ENCODE results near the gene SIM1. TPM values are rescaled to one million over a fixed set of nuclear protein-coding genes. Genes with fewer than 3 reads are reported as not detected.

Gene SIM1
- total and polyA plus RNA-seq, 2 of the 8 experiments (the other 6 are each of a cell fraction or from before 2014, with no cell fraction given), result 0.02 to 0.39 TPM

DNA sequence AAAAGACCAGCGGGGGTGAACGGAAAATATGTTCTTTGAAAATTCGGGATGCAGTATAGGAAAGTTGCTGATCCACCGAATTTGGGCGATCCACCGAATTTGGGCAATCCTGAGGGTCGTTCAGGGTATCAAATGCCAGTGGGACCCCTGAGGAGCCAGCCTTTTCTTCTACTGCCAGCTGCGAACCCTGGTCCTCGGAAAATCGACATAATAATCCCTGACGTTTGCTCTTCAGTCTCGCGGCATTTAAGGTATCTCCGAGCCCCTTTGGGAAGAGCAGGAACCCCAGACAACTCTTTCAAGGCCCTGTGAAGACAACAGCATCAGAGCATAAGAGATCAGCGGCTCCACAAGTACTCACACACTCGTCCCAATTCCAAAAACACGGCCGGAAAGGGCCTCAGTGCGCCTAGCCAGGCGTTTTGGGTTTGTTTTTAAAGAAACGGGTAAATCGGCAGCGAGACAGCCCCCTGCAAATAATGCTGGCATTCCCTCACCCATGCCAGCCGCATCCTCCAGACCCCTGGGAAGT, 1.0 kb downstream of the SIM1 start (continued):
- TF ChIP-seq, protein P1, sequence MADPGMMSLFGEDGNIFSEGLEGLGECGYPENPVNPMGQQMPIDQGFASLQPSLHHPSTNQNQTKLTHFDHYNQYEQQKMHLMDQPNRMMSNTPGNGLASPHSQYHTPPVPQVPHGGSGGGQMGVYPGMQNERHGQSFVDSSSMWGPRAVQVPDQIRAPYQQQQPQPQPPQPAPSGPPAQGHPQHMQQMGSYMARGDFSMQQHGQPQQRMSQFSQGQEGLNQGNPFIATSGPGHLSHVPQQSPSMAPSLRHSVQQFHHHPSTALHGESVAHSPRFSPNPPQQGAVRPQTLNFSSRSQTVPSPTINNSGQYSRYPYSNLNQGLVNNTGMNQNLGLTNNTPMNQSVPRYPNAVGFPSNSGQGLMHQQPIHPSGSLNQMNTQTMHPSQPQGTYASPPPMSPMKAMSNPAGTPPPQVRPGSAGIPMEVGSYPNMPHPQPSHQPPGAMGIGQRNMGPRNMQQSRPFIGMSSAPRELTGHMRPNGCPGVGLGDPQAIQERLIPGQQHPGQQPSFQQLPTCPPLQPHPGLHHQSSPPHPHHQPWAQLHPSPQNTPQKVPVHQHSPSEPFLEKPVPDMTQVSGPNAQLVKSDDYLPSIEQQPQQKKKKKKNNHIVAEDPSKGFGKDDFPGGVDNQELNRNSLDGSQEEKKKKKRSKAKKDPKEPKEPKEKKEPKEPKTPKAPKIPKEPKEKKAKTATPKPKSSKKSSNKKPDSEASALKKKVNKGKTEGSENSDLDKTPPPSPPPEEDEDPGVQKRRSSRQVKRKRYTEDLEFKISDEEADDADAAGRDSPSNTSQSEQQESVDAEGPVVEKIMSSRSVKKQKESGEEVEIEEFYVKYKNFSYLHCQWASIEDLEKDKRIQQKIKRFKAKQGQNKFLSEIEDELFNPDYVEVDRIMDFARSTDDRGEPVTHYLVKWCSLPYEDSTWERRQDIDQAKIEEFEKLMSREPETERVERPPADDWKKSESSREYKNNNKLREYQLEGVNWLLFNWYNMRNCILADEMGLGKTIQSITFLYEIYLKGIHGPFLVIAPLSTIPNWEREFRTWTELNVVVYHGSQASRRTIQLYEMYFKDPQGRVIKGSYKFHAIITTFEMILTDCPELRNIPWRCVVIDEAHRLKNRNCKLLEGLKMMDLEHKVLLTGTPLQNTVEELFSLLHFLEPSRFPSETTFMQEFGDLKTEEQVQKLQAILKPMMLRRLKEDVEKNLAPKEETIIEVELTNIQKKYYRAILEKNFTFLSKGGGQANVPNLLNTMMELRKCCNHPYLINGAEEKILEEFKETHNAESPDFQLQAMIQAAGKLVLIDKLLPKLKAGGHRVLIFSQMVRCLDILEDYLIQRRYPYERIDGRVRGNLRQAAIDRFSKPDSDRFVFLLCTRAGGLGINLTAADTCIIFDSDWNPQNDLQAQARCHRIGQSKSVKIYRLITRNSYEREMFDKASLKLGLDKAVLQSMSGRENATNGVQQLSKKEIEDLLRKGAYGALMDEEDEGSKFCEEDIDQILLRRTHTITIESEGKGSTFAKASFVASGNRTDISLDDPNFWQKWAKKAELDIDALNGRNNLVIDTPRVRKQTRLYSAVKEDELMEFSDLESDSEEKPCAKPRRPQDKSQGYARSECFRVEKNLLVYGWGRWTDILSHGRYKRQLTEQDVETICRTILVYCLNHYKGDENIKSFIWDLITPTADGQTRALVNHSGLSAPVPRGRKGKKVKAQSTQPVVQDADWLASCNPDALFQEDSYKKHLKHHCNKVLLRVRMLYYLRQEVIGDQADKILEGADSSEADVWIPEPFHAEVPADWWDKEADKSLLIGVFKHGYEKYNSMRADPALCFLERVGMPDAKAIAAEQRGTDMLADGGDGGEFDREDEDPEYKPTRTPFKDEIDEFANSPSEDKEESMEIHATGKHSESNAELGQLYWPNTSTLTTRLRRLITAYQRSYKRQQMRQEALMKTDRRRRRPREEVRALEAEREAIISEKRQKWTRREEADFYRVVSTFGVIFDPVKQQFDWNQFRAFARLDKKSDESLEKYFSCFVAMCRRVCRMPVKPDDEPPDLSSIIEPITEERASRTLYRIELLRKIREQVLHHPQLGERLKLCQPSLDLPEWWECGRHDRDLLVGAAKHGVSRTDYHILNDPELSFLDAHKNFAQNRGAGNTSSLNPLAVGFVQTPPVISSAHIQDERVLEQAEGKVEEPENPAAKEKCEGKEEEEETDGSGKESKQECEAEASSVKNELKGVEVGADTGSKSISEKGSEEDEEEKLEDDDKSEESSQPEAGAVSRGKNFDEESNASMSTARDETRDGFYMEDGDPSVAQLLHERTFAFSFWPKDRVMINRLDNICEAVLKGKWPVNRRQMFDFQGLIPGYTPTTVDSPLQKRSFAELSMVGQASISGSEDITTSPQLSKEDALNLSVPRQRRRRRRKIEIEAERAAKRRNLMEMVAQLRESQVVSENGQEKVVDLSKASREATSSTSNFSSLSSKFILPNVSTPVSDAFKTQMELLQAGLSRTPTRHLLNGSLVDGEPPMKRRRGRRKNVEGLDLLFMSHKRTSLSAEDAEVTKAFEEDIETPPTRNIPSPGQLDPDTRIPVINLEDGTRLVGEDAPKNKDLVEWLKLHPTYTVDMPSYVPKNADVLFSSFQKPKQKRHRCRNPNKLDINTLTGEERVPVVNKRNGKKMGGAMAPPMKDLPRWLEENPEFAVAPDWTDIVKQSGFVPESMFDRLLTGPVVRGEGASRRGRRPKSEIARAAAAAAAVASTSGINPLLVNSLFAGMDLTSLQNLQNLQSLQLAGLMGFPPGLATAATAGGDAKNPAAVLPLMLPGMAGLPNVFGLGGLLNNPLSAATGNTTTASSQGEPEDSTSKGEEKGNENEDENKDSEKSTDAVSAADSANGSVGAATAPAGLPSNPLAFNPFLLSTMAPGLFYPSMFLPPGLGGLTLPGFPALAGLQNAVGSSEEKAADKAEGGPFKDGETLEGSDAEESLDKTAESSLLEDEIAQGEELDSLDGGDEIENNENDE (IDR thresholded peaks at IDR 0.05; ENCODE audit: insufficient replicate concordance, low read length), result no peak
- TF ChIP-seq, protein P2, sequence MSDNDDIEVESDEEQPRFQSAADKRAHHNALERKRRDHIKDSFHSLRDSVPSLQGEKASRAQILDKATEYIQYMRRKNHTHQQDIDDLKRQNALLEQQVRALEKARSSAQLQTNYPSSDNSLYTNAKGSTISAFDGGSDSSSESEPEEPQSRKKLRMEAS (IDR thresholded peaks at IDR 0.05), result no peak
- no peak for TF ChIP-seq POU5F1 (IDR thresholded peaks at IDR 0.05; ENCODE audit: low read depth, low read length)
- TF ChIP-seq, protein P3, sequence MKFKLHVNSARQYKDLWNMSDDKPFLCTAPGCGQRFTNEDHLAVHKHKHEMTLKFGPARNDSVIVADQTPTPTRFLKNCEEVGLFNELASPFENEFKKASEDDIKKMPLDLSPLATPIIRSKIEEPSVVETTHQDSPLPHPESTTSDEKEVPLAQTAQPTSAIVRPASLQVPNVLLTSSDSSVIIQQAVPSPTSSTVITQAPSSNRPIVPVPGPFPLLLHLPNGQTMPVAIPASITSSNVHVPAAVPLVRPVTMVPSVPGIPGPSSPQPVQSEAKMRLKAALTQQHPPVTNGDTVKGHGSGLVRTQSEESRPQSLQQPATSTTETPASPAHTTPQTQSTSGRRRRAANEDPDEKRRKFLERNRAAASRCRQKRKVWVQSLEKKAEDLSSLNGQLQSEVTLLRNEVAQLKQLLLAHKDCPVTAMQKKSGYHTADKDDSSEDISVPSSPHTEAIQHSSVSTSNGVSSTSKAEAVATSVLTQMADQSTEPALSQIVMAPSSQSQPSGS (IDR thresholded peaks at IDR 0.05; ENCODE audit: low read length), result no peak
- TF ChIP-seq CTBP2 (IDR thresholded peaks at IDR 0.05; ENCODE audit: borderline replicate concordance, insufficient read depth, insufficient read length, low read length), result no peak
- no peak for TF ChIP-seq TEAD4 (IDR thresholded peaks at IDR 0.05; ENCODE audit: low read depth, low read length)
- no peak for TF ChIP-seq CEBPB (IDR thresholded peaks at IDR 0.05; ENCODE audit: low read depth, low read length)
- no peak for TF ChIP-seq CHD1 (IDR thresholded peaks at IDR 0.05; ENCODE audit: low read depth, low read length)
- no peak for TF ChIP-seq MAFK (IDR thresholded peaks at IDR 0.05; ENCODE audit: low read depth, low read length)
- TF ChIP-seq CHD2 (IDR thresholded peaks at IDR 0.05; ENCODE audit: low read length), result peak; percentile 62; the same call in 1 of the 2 replicates
